ENCODE results near the gene ACSF2. TPM values are rescaled to one million over a fixed set of nuclear protein-coding genes. Genes with fewer than 3 reads are reported as not detected.

Gene ACSF2
- total RNA-seq, 1 donor from 2014 or later: 2.0 TPM

- DNase-seq (ENCODE audit: low spot score in 2 of 2): no peak
- FAIRE-seq: no peak
Measured at GRCh38 chr17:50517504-50518383, 91.7 kb downstream of the ACSF2 start.

- no peak for DNase-seq (ENCODE audit: low spot score in 2 of 2)
- no peak for FAIRE-seq
Measured at GRCh38 chr17:50518384-50519023, 92.5 kb downstream of the ACSF2 start.

GRCh38 chr17:50519141-50519834 lies 93.3 kb downstream of the ACSF2 start:
- DNase-seq (ENCODE audit: low spot score in 2 of 2): no peak
- FAIRE-seq: no peak

GRCh38 chr17:50520483-50520882 lies 94.5 kb downstream of the ACSF2 start:
- no peak for DNase-seq (ENCODE audit: low spot score in 2 of 2)
- FAIRE-seq: no peak

GRCh38 chr17:50521514-50521913 lies 95.5 kb downstream of the ACSF2 start:
- no peak for DNase-seq (ENCODE audit: low spot score in 2 of 2)
- no peak for FAIRE-seq

GRCh38 chr17:50522766-50523165 lies 96.7 kb downstream of the ACSF2 start:
- FAIRE-seq: no peak
- no peak for DNase-seq (ENCODE audit: low spot score in 2 of 2)

GRCh38 chr17:50523208-50523607 lies 97.2 kb downstream of the ACSF2 start:
- FAIRE-seq (no peak), DNase-seq (ENCODE audit: low spot score in 2 of 2) (no peak)

Small RNA genes within 50 kb of the gene (small RNA-seq; reads per million reads assigned to genes)
- gene RF00019: not detected

Other genes starting within 250 kb of the ACSF2 start
- gene COL1A1, start 224.6 kb upstream of the ACSF2 start, total RNA-seq: 26.1 TPM
- not detected for gene TMEM92, start 151.8 kb upstream of the ACSF2 start, total RNA-seq
- gene XYLT2, start 80.1 kb upstream of the ACSF2 start, total RNA-seq: 9.0 TPM
- gene MRPL27, start 53.0 kb upstream of the ACSF2 start, total RNA-seq: 38.7 TPM
- gene EME1, start 53.0 kb upstream of the ACSF2 start, total RNA-seq: 1.2 TPM
- 38.7 TPM for gene LRRC59, start 28.7 kb upstream of the ACSF2 start, total RNA-seq
- not detected for gene CHAD, start 42.7 kb downstream of the ACSF2 start, total RNA-seq
- gene RSAD1, start 52.6 kb downstream of the ACSF2 start, total RNA-seq: 17.1 TPM
- gene MYCBPAP, start 82.2 kb downstream of the ACSF2 start, total RNA-seq: 0.82 TPM
- 0.41 TPM for gene EPN3, start 106.5 kb downstream of the ACSF2 start, total RNA-seq
- 26.9 TPM for gene SPATA20, start 121.0 kb downstream of the ACSF2 start, total RNA-seq
- 7.7 TPM for gene CACNA1G, start 134.5 kb downstream of the ACSF2 start, total RNA-seq
- not detected for gene ABCC3, start 208.7 kb downstream of the ACSF2 start, total RNA-seq